Endodermal cell (in vitro differentiated cells): Measurements from ENCODE around the gene ASB10. TPM values are rescaled to one million over a fixed set of nuclear protein-coding genes. Genes with fewer than 3 reads are reported as not detected.

ENCODE experiments used
- DNase-seq: peaks from one replicate; pipeline ENCODE4 v3.0.0-alpha.2; 2017
- H3K27ac ChIP-seq: 2 replicates; pipeline ENCODE4 v1.5.1; 2013; ENCODE audit warnings: mild to moderate bottlenecking, low read depth, low read length, moderate library complexity
- H3K27me3 ChIP-seq: 2 replicates; pipeline ENCODE4 v1.6.1; 2013; ENCODE audit warnings: mild to moderate bottlenecking, low read length, moderate library complexity; ENCODE audit not compliant: insufficient read depth, control insufficient read depth, poor library complexity, severe bottlenecking
- H3K36me3 ChIP-seq: 2 replicates; pipeline ENCODE4 v1.7.0; 2013; ENCODE audit warnings: mild to moderate bottlenecking, low read length, moderate library complexity; ENCODE audit not compliant: control insufficient read depth, insufficient read depth
- H3K4me1 ChIP-seq: one replicate; pipeline ENCODE4 v1.7.0; 2013; ENCODE audit warnings: low read length; ENCODE audit not compliant: control insufficient read depth, insufficient read depth
- H3K4me3 ChIP-seq: 2 replicates; pipeline ENCODE4 v1.5.1; 2013; ENCODE audit warnings: mild to moderate bottlenecking, low read length, moderate library complexity
- H3K9ac ChIP-seq: 2 replicates; pipeline ENCODE4 v1.6.1; 2013; ENCODE audit warnings: mild to moderate bottlenecking, low read length, moderate library complexity; ENCODE audit not compliant: poor library complexity, severe bottlenecking; ENCODE audit errors: extremely low read depth
- H3K9me3 ChIP-seq: 2 replicates; pipeline ENCODE4 v1.6.1; 2013; ENCODE audit warnings: mild to moderate bottlenecking, low read length, moderate library complexity; ENCODE audit not compliant: control insufficient read depth
- H3K27ac Mint-ChIP-seq: 2 replicates; pipeline ENCODE4 v1.8.0; 2020; ENCODE audit warnings: mixed read lengths
- H3K27me3 Mint-ChIP-seq: 2 replicates; pipeline ENCODE4 v1.8.0; 2021; ENCODE audit warnings: mild to moderate bottlenecking, mixed read lengths; ENCODE audit not compliant: insufficient read depth
- H3K36me3 Mint-ChIP-seq: 2 replicates; pipeline ENCODE4 v1.8.0; 2020; ENCODE audit warnings: low read depth, mixed read lengths
- H3K4me1 Mint-ChIP-seq: 2 replicates; pipeline ENCODE4 v1.8.0; 2020; ENCODE audit warnings: mixed read lengths
- H3K4me3 Mint-ChIP-seq: 2 replicates; pipeline ENCODE4 v1.8.0; 2020; ENCODE audit warnings: mild to moderate bottlenecking, moderate library complexity, mixed read lengths
- H3K9me3 Mint-ChIP-seq: 2 replicates; pipeline ENCODE4 v1.8.0; 2020; ENCODE audit warnings: mild to moderate bottlenecking, mixed read lengths
- CTCF ChIP-seq: fragments of 200-600 bp; sonication (generic); conservative IDR thresholded peaks from 2 replicates; pipeline ENCODE4 v1.5.0; 2021; ENCODE audit warnings: antibody characterized with exemption, mild to moderate bottlenecking
- WGBS, 2 experiments: methylation state at CpG; one replicate each; pipeline versions ENCODE4 v1.1.5 to v1.1.7; 2013; ENCODE audit warnings: missing lambda C conversion rate in 2 of 2, mixed read lengths in 1 of 2; ENCODE audit not compliant: insufficient coverage in 1 of 2, insufficient read length in 1 of 2; 5-methylcytosine and 5-hydroxymethylcytosine counted together
- total RNA-seq, 2 donors: library from RNA; stranded (reverse); fragmentation: NEBNext Ultra II Directional in 1 of 2; extraction: Animal tissue kit (Norgen Biotek cat#: 25700) in 1 of 2; gene quantifications; 2 replicates in 1 of 2; 3 replicates in 1 of 2; pipeline ENCODE4 v1.2.1, GENCODE V29; 2021

Gene ASB10
- total RNA-seq, 2 donors from 2014 or later: not detected

- H3K36me3 Mint-ChIP-seq: peaks cover 10% of the 10 kb centered on the region
- no peak overlapping the region for H3K4me3 Mint-ChIP-seq
- no peak for TF ChIP-seq CTCF
- peaks cover 3% of the 10 kb centered on the region for H3K4me1 Mint-ChIP-seq
- WGBS, 2 experiments: 89 to 95% methylated on average over 15 to 22 of the region's 22 CpGs
- H3K27me3 ChIP-seq: peaks cover 14% of the 10 kb centered on the region
- H3K4me3 ChIP-seq: no peak overlapping the region
- DNase-seq: peak; percentile 42
- H3K27me3 Mint-ChIP-seq: peaks cover 10% of the 10 kb centered on the region
- H3K27ac Mint-ChIP-seq: no peak overlapping the region
- H3K4me1 ChIP-seq: no peaks in the 10 kb centered on the region
- peaks cover 8% of the 10 kb centered on the region for H3K36me3 ChIP-seq
- H3K9ac ChIP-seq: no peak overlapping the region
- H3K27ac ChIP-seq: no peak overlapping the region
- H3K9me3 Mint-ChIP-seq: no peaks in the 10 kb centered on the region
- no peaks in the 10 kb centered on the region for H3K9me3 ChIP-seq
Observed at GRCh38 chr7:151148319-151149259, 38.5 kb downstream of the ASB10 start.

- Histone ChIP-seq H3K27me3 (peaks cover 8% of the 10 kb centered on the region), H3K4me1 (no peaks in the 10 kb centered on the region), H3K36me3 (peaks cover 15% of the 10 kb centered on the region), H3K9ac (no peak overlapping the region), H3K9me3 (no peaks in the 10 kb centered on the region), H3K27ac (no peak overlapping the region), H3K4me3 (no peak overlapping the region)
- whole genome bisulfite sequencing, 2 experiments: 83 to 98% methylated on average over 2 to 3 of the region's 3 CpGs
- H3K27ac Mint-ChIP-seq: no peak overlapping the region
- DNase-seq: peak; percentile 30
- H3K4me1 Mint-ChIP-seq: peaks cover 9% of the 10 kb centered on the region
- H3K9me3 Mint-ChIP-seq: no peaks in the 10 kb centered on the region
- H3K36me3 Mint-ChIP-seq: peaks cover 26% of the 10 kb centered on the region
- no peak overlapping the region for H3K4me3 Mint-ChIP-seq
- peaks cover 10% of the 10 kb centered on the region for H3K27me3 Mint-ChIP-seq
- TF ChIP-seq CTCF: no peak
Observed at GRCh38 chr7:151146761-151147160, 40.3 kb downstream of the ASB10 start.

GRCh38 chr7:151144387-151144786, 42.7 kb downstream of the ASB10 start:
- no peak overlapping the region for H3K27ac ChIP-seq
- Mint-ChIP-seq H3K27ac (no peak overlapping the region), H3K9me3 (no peaks in the 10 kb centered on the region), H3K36me3 (peaks cover 38% of the 10 kb centered on the region), H3K4me1 (peaks cover 13% of the 10 kb centered on the region), H3K4me3 (no peak overlapping the region), H3K27me3 (peaks cover 6% of the 10 kb centered on the region)
- H3K36me3 ChIP-seq: peaks cover 28% of the 10 kb centered on the region
- TF ChIP-seq CTCF: no peak
- no peaks in the 10 kb centered on the region for H3K4me1 ChIP-seq
- peak; percentile 32 for DNase-seq
- no peaks in the 10 kb centered on the region for H3K27me3 ChIP-seq
- no peak overlapping the region for H3K4me3 ChIP-seq
- no peaks in the 10 kb centered on the region for H3K9me3 ChIP-seq
- WGBS, 2 experiments: 95 to 100% methylated on average over 3 to 7 of the region's 7 CpGs
- no peak overlapping the region for H3K9ac ChIP-seq
